ENCODE data around the gene FAM78A. TPM values are rescaled to one million over a fixed set of nuclear protein-coding genes. Genes with fewer than 3 reads are reported as not detected.
"Not testable (repeated sequence)": the region's sequence is repeated elsewhere in the genome, so short reads cannot be mapped to it uniquely, and the experiment has no call there.

The FAM78A gene
- total RNA-seq, 1 donor from 2014 or later = 14.6 TPM

- H3K9me3 ChIP-seq (ENCODE audit: control insufficient read depth in 3 of 3, low read length in 3 of 3) = no peaks in the 10 kb centered on the region
- H3K4me1 ChIP-seq (ENCODE audit: control insufficient read depth in 3 of 3, insufficient read depth in 3 of 3, low read length in 3 of 3) = peaks cover 0 to 6% (median 4%) of the 10 kb centered on the region in 3 donors
- H3K27me3 ChIP-seq (ENCODE audit: control insufficient read depth in 3 of 3, insufficient read depth in 3 of 3, low read length in 3 of 3) = no peaks in the 10 kb centered on the region
- no peak overlapping the region for H3K27ac ChIP-seq (ENCODE audit: low read depth, low read length)
- H3K4me3 ChIP-seq (ENCODE audit: low read length in 3 of 3) = no peak overlapping the region
- peaks cover 0 to 11% (median 6%) of the 10 kb centered on the region in 3 donors for H3K36me3 ChIP-seq (ENCODE audit: control insufficient read depth in 3 of 3, insufficient read depth in 3 of 3, low read length in 3 of 3)
- no peak overlapping the region for H3K9ac ChIP-seq (ENCODE audit: low read depth in 1 of 3, low read length in 3 of 3)
These were observed 57.9 kb downstream of the FAM78A start for GRCh38 chr9:131218370-131218769.

GRCh38 chr9:131217331-131218031, 58.8 kb downstream of the FAM78A start:
- no peak overlapping the region for H3K27ac ChIP-seq (ENCODE audit: low read depth, low read length)
- H3K9me3 ChIP-seq (ENCODE audit: control insufficient read depth in 3 of 3, low read length in 3 of 3) = no peaks in the 10 kb centered on the region
- peak overlapping the region in 1 of 3 donors; percentile 27 for H3K9ac ChIP-seq (ENCODE audit: low read depth in 1 of 3, low read length in 3 of 3)
- H3K4me1 ChIP-seq (ENCODE audit: control insufficient read depth in 3 of 3, insufficient read depth in 3 of 3, low read length in 3 of 3) = peaks cover 0 to 6% (median 4%) of the 10 kb centered on the region in 3 donors
- H3K4me3 ChIP-seq (ENCODE audit: low read length in 3 of 3) = no peak overlapping the region
- peaks cover 0 to 11% (median 6%) of the 10 kb centered on the region in 3 donors for H3K36me3 ChIP-seq (ENCODE audit: control insufficient read depth in 3 of 3, insufficient read depth in 3 of 3, low read length in 3 of 3)
- H3K27me3 ChIP-seq (ENCODE audit: control insufficient read depth in 3 of 3, insufficient read depth in 3 of 3, low read length in 3 of 3) = no peaks in the 10 kb centered on the region

GRCh38 chr9:131216806-131217205, 59.5 kb downstream of the FAM78A start:
- Histone ChIP-seq H3K9ac (ENCODE audit: low read depth in 1 of 3, low read length in 3 of 3) (no peak overlapping the region), H3K4me1 (ENCODE audit: control insufficient read depth in 3 of 3, insufficient read depth in 3 of 3, low read length in 3 of 3) (peaks cover 0 to 6% (median 4%) of the 10 kb centered on the region in 3 donors), H3K4me3 (ENCODE audit: low read length in 3 of 3) (no peak overlapping the region), H3K9me3 (ENCODE audit: control insufficient read depth in 3 of 3, low read length in 3 of 3) (peaks cover 0 to 4% (median 0%) of the 10 kb centered on the region in 3 donors), H3K27ac (ENCODE audit: low read depth, low read length) (no peak overlapping the region), H3K27me3 (ENCODE audit: control insufficient read depth in 3 of 3, insufficient read depth in 3 of 3, low read length in 3 of 3) (no peaks in the 10 kb centered on the region), H3K36me3 (ENCODE audit: control insufficient read depth in 3 of 3, insufficient read depth in 3 of 3, low read length in 3 of 3) (peaks cover 0 to 14% (median 6%) of the 10 kb centered on the region in 3 donors)

- H3K4me3 ChIP-seq (ENCODE audit: low read length in 3 of 3) = no peak overlapping the region
- no peak overlapping the region for H3K27ac ChIP-seq (ENCODE audit: low read depth, low read length)
These were observed 61.4 kb downstream of the FAM78A start for GRCh38 chr9:131214876-131215275.

GRCh38 chr9:131214286-131214856, 61.9 kb downstream of the FAM78A start:
- no peak overlapping the region for H3K27ac ChIP-seq (ENCODE audit: low read depth, low read length)
- no peak overlapping the region for H3K4me3 ChIP-seq (ENCODE audit: low read length in 3 of 3)
- no peaks in the 10 kb centered on the region for H3K27me3 ChIP-seq (ENCODE audit: control insufficient read depth in 3 of 3, insufficient read depth in 3 of 3, low read length in 3 of 3)
- peaks cover 0 to 6% (median 4%) of the 10 kb centered on the region in 3 donors for H3K4me1 ChIP-seq (ENCODE audit: control insufficient read depth in 3 of 3, insufficient read depth in 3 of 3, low read length in 3 of 3)
- no peak overlapping the region for H3K9ac ChIP-seq (ENCODE audit: low read depth in 1 of 3, low read length in 3 of 3)
- peaks cover 0 to 4% (median 0%) of the 10 kb centered on the region in 3 donors for H3K9me3 ChIP-seq (ENCODE audit: control insufficient read depth in 3 of 3, low read length in 3 of 3)
- peaks cover 3 to 20% (median 13%) of the 10 kb centered on the region in 3 donors for H3K36me3 ChIP-seq (ENCODE audit: control insufficient read depth in 3 of 3, insufficient read depth in 3 of 3, low read length in 3 of 3)

More at GRCh38 chr9:131214876-131215275, 61.4 kb downstream of the FAM78A start:
- Histone ChIP-seq H3K9me3 (ENCODE audit: control insufficient read depth in 3 of 3, low read length in 3 of 3) (peaks cover 0 to 4% (median 0%) of the 10 kb centered on the region in 3 donors), H3K9ac (ENCODE audit: low read depth in 1 of 3, low read length in 3 of 3) (no peak overlapping the region), H3K27me3 (ENCODE audit: control insufficient read depth in 3 of 3, insufficient read depth in 3 of 3, low read length in 3 of 3) (no peaks in the 10 kb centered on the region), H3K36me3 (ENCODE audit: control insufficient read depth in 3 of 3, insufficient read depth in 3 of 3, low read length in 3 of 3) (peaks cover 3 to 20% (median 10%) of the 10 kb centered on the region in 3 donors), H3K4me1 (ENCODE audit: control insufficient read depth in 3 of 3, insufficient read depth in 3 of 3, low read length in 3 of 3) (peaks cover 0 to 6% (median 4%) of the 10 kb centered on the region in 3 donors)

- H3K9me3 ChIP-seq (ENCODE audit: control insufficient read depth in 3 of 3, low read length in 3 of 3); H3K9ac ChIP-seq (ENCODE audit: low read depth in 1 of 3, low read length in 3 of 3); H3K4me3 ChIP-seq (ENCODE audit: low read length in 3 of 3); H3K27me3 ChIP-seq (ENCODE audit: control insufficient read depth in 3 of 3, insufficient read depth in 3 of 3, low read length in 3 of 3); H3K27ac ChIP-seq (ENCODE audit: low read depth, low read length); H3K4me1 ChIP-seq (ENCODE audit: control insufficient read depth in 3 of 3, insufficient read depth in 3 of 3, low read length in 3 of 3): not testable (repeated sequence)
- H3K36me3 ChIP-seq (ENCODE audit: control insufficient read depth in 3 of 3, insufficient read depth in 3 of 3, low read length in 3 of 3) = peaks cover 3 to 18% (median 14%) of the 10 kb centered on the region in 3 donors
These were observed 64.4 kb downstream of the FAM78A start for GRCh38 chr9:131211920-131212319.

Other genes with a start within 250 kb of the FAM78A start
- 12.0 TPM for gene AIF1L, start 180.0 kb downstream of the FAM78A start, total RNA-seq
- gene NUP214, start 150.9 kb downstream of the FAM78A start, total RNA-seq = 20.9 TPM
- 34.4 TPM for gene PLPP7, start 13.2 kb upstream of the FAM78A start, total RNA-seq
- gene PRRC2B, start 117.6 kb upstream of the FAM78A start, total RNA-seq = 68.4 TPM
- gene POMT1, start 226.4 kb upstream of the FAM78A start, total RNA-seq = 18.8 TPM